Fibroblast of peridontal ligament (primary cell): Measurements from ENCODE around the gene GSTT2.
"Not testable (repeated sequence)": the region's sequence is repeated elsewhere in the genome, so short reads cannot be mapped to it uniquely, and the experiment has no call there.

ENCODE experiments used
- DNase-seq: peaks from one replicate; pipeline ENCODE4 v3.0.0-alpha.2; 2010; ENCODE audit errors: extremely low read depth

The GSTT2 gene

GRCh38 chr22:23979557-23980240 lies at the start of gene GSTT2:
GSTT2 (plus strand) TSS chr22:23980134.
- not testable (repeated sequence) for DNase-seq

DNA sequence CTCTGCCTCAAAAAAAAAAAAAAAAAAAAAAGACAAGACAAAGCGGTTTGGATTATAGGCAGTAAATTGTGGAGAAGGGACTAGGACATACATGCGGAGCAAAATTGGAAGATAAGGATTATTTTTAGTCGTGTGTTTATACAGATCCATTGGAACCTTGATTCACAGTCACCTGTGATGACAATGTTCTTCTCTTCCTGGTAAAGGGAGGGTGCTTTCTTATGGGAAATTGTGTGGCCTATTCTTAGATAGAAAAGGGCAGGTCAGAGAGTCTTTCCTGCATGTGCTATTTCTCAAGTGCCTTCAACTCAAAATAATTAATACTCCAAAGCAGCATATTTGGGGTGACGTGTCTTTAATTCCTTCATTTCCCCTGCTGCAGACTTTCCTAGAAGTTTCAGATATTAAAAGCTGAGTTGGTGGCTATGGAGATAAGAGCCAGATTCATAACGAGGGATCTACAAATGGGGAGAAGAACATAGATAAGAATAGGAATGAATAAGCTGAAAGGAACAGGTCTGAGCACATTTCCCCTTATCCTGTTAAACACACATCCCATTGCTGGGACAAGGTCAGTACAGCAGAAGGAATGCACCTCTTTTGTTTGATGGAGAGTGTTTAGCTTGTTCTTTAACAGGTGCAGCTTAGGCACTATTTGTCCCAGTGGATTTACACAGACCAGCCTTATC lies 41.5 kb upstream of the GSTT2 start:
- no peak for DNase-seq

DNA sequence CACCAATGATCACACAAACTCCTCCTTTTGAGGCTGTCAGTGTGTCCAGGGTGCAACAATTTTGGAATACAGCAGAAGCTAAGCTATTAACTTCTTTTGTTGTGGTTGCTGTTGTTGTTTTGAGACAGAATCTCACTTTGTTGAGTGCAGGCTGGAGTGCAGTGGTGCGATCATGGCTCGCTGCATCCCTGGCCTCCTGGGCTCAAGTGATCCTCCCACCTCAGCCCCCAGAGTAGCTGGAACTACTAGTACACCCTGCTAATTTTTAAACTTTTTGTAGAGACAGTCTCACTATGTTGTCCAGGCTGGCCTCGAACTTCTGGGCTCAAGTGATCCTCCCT lies 40.9 kb upstream of the GSTT2 start:
- no peak for DNase-seq

GRCh38 chr22:23940166-23940565 lies 39.8 kb upstream of the GSTT2 start:
- DNase-seq, result not testable (repeated sequence)

- DNase-seq, result not testable (repeated sequence)
Measured at GRCh38 chr22:23947391-23947790, 32.5 kb upstream of the GSTT2 start.

DNA sequence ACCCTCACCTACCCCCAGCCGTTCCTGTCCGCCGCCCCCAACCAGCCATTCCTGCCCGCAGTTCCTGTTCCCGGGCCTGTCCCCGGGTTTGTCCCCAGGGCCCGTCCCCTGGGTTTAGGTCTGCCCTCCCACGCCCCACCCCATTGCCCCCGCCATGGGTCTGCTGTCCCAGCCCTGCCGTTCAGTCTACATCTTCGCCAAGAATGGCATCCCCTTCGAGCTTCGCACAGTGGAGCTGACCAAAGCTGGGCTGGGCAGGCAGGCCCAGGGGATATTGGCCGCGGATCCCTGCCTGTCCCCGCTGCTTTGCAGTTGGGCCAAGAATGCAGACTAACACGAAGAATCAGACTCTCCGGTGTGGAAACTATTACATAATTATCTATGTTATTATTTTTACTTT lies 30.2 kb upstream of the GSTT2 start:
- not testable (repeated sequence) for DNase-seq

DNA sequence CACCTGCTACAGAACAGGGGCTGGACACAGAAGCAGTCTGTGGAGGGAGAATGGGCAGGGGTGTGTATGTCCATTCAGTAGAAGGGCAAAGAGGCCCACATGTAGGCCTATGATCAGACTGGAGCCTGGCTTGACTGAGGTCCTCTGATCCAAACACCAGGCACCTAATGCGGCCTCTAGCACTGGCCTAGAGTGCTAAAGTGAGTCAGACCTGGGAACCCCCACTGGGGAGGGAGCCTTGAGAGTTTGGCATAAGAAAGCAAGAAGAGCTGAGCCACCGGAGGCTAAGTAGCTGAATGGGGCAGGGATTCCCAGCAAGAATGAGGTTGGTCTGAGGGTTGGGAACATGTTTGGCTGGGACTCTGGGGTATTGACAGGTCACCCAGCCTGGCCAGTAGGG lies 28.6 kb upstream of the GSTT2 start:
- peak; percentile 8 for DNase-seq

DNA sequence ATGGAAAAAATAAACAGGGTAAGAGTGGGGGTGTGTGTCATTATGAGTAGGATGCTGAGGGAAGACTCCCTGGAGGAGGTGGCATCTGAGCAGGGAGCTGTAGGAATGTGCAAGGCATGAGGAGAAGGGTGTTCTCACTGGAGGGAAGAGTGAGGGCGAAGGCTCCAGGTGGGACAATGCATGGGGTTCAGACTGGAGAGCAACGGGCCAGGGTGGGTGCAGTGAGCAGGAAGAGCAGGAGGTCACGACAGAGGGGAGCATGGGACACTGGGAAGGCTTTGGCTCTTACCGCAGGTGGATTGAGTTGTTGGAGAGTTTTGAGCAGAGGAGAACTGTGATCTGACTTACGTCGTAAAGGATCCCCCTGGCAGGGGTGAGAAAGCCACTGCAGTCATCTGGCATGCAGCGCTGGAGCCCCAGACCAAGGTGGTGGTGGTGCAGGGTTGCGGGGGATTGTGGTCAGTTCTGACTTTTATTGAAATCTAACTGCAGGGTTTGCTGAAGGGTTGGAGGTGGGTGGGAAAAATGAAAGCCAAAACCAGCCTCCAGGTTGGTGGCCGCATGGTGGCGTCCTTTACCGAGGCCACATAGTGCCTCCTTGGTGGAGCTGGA lies 27.0 kb upstream of the GSTT2 start:
- not testable (repeated sequence) for DNase-seq

- not testable (repeated sequence) for DNase-seq
Measured at GRCh38 chr22:23953485-23953884, 26.4 kb upstream of the GSTT2 start.

DNA sequence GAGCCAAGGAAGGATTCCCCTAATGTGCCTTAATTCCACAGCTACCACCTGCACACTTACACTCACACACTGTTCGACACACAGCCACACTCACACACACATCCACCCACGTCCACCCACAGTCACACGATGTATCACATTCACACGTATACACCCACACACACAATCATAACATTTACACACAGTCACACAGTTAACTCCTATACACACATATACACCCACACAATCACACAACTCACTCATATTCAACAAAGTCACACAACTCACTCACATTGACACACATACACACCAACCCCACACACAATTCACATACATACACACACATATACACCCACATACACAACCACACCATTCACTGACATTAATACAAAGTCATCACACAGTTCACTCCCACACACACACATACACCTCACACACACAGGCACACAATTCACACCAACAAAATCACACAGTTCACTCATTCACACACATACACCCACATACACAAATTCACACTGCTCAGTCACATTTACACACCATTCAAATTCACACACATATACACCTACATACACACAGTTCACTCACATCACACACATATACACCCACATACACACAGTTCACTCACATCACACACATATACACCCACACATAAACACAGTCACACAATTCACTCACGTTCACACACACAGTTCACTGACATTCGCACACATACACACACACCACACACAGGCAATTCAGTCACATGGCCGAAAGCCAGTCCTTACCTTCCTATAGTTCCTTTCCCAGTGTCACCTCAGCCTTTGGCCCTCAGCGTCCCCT lies 25.5 kb upstream of the GSTT2 start:
- DNase-seq, result not testable (repeated sequence)

DNA sequence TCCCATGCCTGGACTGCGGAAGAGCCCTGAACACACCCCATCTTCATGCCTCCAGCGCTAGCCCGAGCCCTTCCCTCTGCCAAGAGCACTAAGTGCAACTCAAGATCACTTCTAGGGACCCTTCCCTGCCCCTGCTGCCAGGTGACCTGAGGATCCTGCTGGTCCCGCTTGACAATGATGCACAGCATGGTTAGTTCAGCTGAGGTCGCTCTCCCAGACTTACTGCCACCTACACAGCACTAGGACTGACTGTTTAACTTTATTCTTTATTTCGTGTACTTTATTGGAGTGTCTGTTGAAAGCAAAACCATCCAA lies 25.0 kb upstream of the GSTT2 start:
- not testable (repeated sequence) for DNase-seq

- DNase-seq, result not testable (repeated sequence)
Measured at GRCh38 chr22:23955886-23956285, 24.0 kb upstream of the GSTT2 start.

- DNase-seq, result peak; percentile 69
Measured at GRCh38 chr22:23956301-23956900, 23.5 kb upstream of the GSTT2 start.

DNA sequence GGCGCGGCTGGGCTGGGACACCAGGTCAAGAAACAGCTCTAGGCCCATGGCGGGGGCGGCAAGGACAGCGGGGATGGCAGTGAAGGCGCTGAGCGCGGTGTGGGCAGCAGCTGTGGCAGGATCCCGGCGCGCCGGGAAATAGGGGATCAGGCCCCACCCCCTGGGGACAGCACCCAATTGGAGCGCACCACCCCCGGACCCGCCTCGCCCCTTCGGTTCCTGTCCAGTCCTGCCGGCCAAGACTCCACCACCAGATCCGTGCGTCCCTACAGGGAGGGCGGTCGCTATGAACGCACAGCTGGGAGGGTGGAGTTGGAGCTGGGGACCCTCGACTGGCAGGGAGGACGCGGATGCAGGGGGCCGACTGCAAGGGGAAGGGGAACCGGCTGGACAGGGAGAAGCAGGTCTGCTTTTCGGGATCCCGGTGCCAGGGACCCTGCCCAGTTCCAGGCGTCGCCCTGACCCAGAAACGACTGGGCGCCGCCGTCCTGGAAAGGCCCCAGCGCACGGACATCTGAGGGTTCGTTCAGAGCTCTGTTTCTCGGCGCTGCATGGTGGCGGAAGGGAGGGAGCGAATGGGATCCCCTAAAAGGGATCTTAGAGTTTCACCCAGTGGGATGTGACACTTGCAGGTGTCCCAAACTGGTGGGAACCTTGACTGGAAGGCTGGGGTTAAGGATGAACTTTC lies 18.7 kb upstream of the GSTT2 start, which contains the start of gene GSTT2B:
Gene GSTT2B (minus strand): TSS at position 112 of the 688 bp plus-strand sequence. CDS start 64 bp downstream, at position 48.
- not testable (repeated sequence) for DNase-seq

- DNase-seq, result not testable (repeated sequence)
Measured at GRCh38 chr22:23966094-23966493, 13.8 kb upstream of the GSTT2 start.

- DNase-seq, result not testable (repeated sequence)
Measured at GRCh38 chr22:23966568-23966967, 13.4 kb upstream of the GSTT2 start, which contains the start of gene DDTL. DDTL (plus strand) TSS chr22:23966888; CDS start chr22:23966915, 27 bp downstream.

GRCh38 chr22:23969071-23969470 lies 10.9 kb upstream of the GSTT2 start:
- no peak for DNase-seq

- DNase-seq, result no peak
Measured at GRCh38 chr22:23970201-23970641, 9.7 kb upstream of the GSTT2 start.

DNA sequence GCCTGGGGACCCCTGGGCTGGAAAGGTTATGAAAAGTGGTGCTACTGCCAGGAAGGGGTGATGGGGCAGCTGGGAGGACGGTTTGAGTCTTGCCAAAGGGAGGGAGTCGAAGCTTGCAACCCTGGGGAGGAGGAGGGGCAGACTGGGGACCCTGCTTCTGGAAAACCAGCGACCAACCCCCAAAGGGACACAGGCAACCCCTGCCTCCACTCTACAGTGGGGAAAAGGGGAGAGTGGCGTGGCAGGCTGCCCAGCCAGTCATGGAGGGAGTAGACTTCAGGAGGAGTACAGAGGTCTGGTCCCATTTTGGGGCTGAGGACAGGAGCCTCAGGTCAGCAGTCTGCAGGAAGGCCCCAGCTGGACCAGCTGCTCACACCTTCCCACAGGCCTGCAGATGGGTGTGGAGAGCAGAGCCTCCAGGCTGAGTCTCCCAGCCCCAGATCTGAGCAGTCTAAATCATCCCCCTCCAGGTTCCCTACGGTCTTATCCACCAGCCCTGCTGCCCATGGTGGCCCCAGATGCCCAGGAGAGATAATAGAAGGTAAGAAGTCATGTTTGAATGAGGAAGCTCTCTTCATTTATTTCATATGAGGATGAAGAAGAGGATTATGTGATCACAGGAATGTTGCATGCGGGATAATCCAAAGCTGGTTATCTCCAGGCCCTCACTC lies 9.0 kb upstream of the GSTT2 start:
- DNase-seq, result no peak

DNA sequence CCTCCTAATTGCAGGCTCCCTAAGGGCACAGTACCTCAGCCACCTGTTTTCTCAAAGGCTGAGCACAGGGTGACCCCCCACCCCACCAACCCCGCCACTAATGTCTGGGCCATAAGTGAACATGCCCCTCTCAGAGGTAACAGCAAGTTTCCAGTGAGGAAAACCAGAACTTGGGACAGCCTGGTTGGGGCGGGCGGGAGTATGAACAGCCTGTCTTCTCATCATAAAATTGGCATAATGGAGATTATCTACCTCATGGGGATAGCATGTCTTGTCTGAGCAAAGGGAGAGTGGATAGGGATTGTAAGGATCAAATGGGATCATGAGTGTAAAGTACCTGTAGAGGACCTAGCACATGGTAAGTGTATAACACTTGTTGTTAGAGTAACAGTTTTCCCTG lies 8.0 kb upstream of the GSTT2 start:
- not testable (repeated sequence) for DNase-seq
